GM12873 (cell line): ENCODE results near the gene SF3A1.

Experiments
- TF ChIP-seq, protein P1 (sequence below): IDR thresholded peaks from 2 replicates; pipeline ENCODE4 v1.5.1; 2012; ENCODE audit warnings: low read depth, mild to moderate bottlenecking, moderate library complexity, low read length, control low read depth; ENCODE audit not compliant: insufficient read depth; ENCODE audit errors: missing control alignments

The SF3A1 gene

DNA sequence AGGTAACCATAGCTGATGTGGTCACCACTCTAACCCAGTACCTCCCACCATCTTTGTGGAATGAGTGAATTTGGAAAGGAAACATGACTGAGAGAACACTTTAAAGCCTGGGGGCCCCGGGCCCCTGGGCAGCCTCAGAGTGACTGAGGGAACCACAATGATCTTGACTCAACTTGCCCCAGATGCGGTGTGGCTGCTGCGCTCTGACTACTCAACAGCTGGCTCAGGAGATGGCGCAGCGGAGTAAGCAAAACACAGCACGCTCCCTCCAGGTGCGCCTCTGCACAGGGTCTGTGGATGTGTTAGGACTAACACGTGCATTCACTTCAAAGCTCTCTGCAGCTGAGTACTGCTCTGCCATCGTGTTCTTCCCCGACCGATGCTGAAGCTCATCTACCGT is 24.6 kb upstream of the SF3A1 start:
- TF ChIP-seq, protein P1, sequence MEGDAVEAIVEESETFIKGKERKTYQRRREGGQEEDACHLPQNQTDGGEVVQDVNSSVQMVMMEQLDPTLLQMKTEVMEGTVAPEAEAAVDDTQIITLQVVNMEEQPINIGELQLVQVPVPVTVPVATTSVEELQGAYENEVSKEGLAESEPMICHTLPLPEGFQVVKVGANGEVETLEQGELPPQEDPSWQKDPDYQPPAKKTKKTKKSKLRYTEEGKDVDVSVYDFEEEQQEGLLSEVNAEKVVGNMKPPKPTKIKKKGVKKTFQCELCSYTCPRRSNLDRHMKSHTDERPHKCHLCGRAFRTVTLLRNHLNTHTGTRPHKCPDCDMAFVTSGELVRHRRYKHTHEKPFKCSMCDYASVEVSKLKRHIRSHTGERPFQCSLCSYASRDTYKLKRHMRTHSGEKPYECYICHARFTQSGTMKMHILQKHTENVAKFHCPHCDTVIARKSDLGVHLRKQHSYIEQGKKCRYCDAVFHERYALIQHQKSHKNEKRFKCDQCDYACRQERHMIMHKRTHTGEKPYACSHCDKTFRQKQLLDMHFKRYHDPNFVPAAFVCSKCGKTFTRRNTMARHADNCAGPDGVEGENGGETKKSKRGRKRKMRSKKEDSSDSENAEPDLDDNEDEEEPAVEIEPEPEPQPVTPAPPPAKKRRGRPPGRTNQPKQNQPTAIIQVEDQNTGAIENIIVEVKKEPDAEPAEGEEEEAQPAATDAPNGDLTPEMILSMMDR: no peak

DNA sequence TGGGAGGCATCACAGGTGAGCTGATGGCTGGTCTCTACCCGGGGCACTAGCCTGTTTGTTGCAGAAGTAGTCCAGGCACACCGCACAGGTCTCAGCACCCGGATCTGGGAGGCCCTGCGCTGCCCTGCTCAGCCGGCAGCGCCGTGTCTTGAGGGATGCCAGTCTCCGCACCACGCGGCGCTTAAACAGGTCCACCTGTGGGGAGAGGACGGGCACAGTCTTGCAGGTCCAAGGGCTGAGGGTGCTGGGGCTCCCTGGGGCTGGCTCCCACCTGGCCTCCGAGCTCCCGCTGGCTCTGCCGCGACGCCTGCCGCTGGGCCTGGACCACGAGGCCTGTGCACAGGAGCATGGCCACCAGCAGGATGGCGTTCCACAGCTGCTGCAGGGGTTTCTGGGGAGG is 23.3 kb upstream of the SF3A1 start:
- TF ChIP-seq, protein P1: no peak

DNA sequence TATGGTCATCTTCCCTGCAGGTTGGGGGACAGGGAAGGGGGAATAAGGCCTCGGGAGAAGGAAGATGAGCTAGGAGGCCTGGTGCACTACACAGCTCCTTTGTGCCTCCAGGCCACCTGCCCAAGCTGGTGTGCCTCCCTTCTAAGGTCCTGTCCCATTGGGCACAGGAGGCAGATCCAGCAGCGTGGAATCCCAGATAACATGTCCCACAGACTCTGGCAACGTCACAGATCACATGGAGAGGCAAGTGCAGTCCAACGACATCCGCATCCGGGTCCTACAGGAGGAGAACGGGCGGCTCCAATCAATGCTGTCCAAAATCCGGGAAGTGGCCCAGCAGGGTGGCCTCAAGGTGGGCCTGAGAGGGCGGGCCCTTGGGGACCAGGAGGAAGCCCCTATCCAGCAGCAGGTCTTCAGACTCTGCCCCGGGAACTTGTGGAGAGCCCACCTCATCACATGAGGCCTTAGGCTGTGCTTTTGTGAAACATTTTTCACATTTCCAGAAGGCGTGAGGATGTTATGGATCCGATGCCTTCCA is 18.7 kb upstream of the SF3A1 start:
- TF ChIP-seq, protein P1: no peak

DNA sequence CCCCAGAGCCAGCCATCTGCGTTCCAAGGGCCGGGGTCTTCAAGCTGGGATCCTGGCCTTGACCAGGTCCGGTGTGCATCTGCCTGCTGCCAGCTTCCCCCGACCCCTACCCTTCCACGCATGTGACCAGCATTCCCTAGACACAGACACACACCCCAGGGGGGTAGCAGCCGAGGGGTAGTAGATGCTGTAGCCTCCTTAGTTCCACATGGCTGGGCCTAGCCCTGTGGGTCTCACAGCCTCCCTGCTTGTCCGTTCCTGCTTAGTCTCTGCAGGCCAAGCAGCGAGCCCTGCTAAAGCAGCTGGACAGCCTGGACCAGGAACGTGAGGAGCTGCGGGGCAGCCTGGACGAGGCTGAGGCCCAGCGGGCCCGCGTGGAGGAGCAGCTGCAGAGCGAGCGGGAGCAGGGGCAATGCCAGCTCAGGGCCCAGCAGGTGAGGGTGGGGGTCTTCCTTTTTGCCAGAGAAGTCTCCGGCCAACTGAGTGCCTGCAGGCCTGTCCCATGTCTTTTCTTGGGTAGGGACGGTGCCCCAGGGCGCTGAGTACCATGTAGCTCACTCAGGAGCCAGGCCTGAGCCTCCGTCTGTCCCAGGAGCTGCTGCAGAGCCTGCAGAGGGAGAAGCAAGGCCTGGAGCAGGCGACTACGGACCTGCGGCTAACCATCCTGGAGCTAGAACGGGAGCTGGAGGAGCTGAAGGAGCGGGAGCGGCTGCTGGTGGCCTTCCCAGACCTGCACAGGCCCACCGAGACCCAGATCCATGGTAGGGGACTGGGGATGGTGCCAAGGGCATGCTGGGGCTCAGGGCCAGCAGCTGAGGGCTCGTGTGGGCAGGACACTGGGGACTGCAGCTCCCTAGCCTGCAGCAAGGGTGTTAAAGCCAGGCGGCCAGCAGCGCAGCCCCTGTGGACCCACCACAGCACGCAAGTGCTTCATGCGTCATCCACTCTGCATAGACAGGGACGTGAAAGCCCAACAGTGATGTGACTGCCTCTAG is 16.9 kb upstream of the SF3A1 start:
- TF ChIP-seq, protein P1: no peak

DNA sequence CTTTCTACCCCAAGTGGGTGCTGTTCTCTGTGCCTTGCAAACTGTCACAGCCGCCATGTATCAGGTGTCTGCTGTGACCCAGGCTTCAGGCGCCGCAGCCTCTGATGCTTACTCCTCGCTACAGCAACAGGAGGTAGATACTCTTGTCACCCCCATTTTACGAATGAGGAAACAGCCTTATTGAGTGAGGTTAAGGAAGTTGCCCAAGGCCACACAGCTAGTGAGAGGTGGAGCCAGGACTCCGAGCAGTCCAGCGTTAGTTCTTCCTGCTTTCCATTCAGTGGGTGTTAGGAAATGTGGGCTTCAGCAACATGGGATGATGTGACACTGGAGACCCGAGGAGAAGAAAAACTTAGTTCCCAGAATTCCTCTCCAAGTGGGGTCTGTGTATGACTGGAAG is 16.2 kb upstream of the SF3A1 start:
- TF ChIP-seq, protein P1: no peak

DNA sequence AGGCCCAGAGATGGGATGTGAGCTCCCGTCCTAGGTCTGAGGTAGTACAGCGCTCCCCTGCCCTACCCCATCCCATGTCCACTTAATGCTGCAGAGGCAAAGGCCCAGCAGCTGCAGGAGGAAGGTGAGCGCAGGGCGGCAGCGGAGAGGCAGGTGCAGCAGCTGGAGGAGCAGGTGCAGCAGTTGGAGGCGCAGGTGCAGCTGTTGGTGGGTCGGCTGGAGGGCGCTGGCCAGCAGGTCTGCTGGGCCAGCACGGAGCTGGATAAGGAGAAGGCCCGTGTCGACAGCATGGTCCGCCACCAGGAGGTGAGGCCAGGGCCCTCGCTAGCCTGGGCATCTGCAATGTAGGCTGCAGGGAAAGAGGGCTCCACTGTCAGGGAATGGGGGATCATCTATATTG is 15.3 kb upstream of the SF3A1 start:
- TF ChIP-seq, protein P1: no peak

DNA sequence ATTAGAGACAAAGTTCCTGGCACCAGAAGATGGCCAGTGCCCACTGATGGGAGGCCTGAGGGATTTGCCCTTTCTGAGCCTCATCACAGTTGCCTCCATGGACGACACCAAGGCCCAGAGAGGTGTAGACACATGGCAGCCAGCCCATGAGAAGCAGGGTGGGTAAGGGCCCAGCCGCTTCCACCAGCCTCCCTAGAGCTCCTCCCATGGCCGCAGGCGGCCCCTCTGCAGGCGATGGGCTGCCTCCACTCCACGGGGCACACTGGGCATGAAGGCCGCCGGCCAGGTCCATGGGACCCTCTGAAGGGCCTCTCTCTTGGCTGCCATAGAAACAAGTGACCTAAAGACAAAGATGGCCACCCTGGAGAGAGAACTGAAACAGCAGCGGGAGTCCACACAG is 14.6 kb upstream of the SF3A1 start:
- TF ChIP-seq, protein P1: no peak
